Measurements from ENCODE around the gene APBA2.

DNA sequence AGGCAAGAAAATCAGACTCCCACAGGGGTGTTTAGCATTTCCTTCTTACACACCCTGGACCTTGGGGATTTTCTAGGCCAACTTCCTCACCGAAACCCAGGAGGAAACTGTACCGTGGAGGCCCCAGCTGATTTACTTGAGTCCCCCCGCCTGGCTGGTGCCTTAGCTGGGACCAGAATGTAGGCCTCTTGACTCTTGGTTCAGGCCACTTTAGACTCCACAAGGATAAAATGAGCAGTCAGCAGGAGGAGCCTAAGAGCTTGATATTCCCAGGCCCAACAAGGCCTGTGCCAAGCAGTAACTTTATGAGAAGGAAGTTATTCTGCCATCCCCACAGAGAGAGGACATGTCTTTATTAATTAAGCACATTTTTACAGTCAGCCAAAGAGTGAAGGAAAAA, 4.6 kb upstream of the APBA2 start:
- TF ChIP-seq CHD2 (IDR thresholded peaks at IDR 0.05; ENCODE audit: low read length, partially characterized antibody) (no peak), GATA3 (IDR thresholded peaks at IDR 0.05; ENCODE audit: borderline replicate concordance) (no peak), MYC (IDR thresholded peaks at IDR 0.05; ENCODE audit: borderline replicate concordance, low read length) (no peak), FOSB (CRISPR knock-in tag; IDR thresholded peaks at IDR 0.05) (no peak), POLR2A (IDR thresholded peaks at IDR 0.05; ENCODE audit: low read length) (no peak), KDM5A (IDR thresholded peaks at IDR 0.05) (no peak), CBX2 (IDR thresholded peaks at IDR 0.05; ENCODE audit: borderline replicate concordance, low read depth) (no peak), MAFK (IDR thresholded peaks at IDR 0.05; ENCODE audit: partially characterized antibody) (peak; percentile 3)
- TF ChIP-seq, protein P1, sequence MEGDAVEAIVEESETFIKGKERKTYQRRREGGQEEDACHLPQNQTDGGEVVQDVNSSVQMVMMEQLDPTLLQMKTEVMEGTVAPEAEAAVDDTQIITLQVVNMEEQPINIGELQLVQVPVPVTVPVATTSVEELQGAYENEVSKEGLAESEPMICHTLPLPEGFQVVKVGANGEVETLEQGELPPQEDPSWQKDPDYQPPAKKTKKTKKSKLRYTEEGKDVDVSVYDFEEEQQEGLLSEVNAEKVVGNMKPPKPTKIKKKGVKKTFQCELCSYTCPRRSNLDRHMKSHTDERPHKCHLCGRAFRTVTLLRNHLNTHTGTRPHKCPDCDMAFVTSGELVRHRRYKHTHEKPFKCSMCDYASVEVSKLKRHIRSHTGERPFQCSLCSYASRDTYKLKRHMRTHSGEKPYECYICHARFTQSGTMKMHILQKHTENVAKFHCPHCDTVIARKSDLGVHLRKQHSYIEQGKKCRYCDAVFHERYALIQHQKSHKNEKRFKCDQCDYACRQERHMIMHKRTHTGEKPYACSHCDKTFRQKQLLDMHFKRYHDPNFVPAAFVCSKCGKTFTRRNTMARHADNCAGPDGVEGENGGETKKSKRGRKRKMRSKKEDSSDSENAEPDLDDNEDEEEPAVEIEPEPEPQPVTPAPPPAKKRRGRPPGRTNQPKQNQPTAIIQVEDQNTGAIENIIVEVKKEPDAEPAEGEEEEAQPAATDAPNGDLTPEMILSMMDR (IDR thresholded peaks at IDR 0.05): peak; percentile 7; the same call in 1 of the 3 replicates
- TF ChIP-seq, protein P2, sequence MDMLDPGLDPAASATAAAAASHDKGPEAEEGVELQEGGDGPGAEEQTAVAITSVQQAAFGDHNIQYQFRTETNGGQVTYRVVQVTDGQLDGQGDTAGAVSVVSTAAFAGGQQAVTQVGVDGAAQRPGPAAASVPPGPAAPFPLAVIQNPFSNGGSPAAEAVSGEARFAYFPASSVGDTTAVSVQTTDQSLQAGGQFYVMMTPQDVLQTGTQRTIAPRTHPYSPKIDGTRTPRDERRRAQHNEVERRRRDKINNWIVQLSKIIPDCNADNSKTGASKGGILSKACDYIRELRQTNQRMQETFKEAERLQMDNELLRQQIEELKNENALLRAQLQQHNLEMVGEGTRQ (IDR thresholded peaks at IDR 0.05): no peak
- TF ChIP-seq, protein P3, sequence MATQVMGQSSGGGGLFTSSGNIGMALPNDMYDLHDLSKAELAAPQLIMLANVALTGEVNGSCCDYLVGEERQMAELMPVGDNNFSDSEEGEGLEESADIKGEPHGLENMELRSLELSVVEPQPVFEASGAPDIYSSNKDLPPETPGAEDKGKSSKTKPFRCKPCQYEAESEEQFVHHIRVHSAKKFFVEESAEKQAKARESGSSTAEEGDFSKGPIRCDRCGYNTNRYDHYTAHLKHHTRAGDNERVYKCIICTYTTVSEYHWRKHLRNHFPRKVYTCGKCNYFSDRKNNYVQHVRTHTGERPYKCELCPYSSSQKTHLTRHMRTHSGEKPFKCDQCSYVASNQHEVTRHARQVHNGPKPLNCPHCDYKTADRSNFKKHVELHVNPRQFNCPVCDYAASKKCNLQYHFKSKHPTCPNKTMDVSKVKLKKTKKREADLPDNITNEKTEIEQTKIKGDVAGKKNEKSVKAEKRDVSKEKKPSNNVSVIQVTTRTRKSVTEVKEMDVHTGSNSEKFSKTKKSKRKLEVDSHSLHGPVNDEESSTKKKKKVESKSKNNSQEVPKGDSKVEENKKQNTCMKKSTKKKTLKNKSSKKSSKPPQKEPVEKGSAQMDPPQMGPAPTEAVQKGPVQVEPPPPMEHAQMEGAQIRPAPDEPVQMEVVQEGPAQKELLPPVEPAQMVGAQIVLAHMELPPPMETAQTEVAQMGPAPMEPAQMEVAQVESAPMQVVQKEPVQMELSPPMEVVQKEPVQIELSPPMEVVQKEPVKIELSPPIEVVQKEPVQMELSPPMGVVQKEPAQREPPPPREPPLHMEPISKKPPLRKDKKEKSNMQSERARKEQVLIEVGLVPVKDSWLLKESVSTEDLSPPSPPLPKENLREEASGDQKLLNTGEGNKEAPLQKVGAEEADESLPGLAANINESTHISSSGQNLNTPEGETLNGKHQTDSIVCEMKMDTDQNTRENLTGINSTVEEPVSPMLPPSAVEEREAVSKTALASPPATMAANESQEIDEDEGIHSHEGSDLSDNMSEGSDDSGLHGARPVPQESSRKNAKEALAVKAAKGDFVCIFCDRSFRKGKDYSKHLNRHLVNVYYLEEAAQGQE (IDR thresholded peaks at IDR 0.05): no peak
- TF ChIP-seq, protein P4, sequence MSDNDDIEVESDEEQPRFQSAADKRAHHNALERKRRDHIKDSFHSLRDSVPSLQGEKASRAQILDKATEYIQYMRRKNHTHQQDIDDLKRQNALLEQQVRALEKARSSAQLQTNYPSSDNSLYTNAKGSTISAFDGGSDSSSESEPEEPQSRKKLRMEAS (IDR thresholded peaks at IDR 0.05): no peak
- TF ChIP-seq, protein P5, sequence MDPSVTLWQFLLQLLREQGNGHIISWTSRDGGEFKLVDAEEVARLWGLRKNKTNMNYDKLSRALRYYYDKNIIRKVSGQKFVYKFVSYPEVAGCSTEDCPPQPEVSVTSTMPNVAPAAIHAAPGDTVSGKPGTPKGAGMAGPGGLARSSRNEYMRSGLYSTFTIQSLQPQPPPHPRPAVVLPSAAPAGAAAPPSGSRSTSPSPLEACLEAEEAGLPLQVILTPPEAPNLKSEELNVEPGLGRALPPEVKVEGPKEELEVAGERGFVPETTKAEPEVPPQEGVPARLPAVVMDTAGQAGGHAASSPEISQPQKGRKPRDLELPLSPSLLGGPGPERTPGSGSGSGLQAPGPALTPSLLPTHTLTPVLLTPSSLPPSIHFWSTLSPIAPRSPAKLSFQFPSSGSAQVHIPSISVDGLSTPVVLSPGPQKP (IDR thresholded peaks at IDR 0.05; ENCODE audit: low read depth, low read length): no peak
